Endothelial cell of umbilical vein (primary cell): ENCODE measurements around the gene NBR1. TPM values are rescaled to one million over a fixed set of nuclear protein-coding genes. Genes with fewer than 3 reads are reported as not detected.

ENCODE experiments used
- BruUV-seq: library from RNA; stranded (reverse); fragments of 400-500 nt; replicated peaks from 2 replicates; lab custom pipeline; 2021; lab: Mats Ljungman, UMichigan
- CTCF ChIA-PET: fragments of 300-600, 350-600 bp; sonication (Branson Sonifier 250); formaldehyde crosslinking; loops from one replicate; lab custom pipeline; 2021; ENCODE audit warnings: antibody characterized with exemption, inconsistent platforms; lab: Charles Lee
- POLR2A ChIA-PET: fragments of 300-600, 350-600 bp; sonication (Branson Sonifier 250); formaldehyde crosslinking; loops from one replicate; lab custom pipeline; 2021; ENCODE audit warnings: antibody characterized with exemption, inconsistent platforms; lab: Charles Lee
- DNase-seq: peaks from one replicate; pipeline ENCODE4 v3.0.0-alpha.2; 2011; ENCODE audit warnings: low read depth, low spot score
- FAIRE-seq: peaks from 2 replicates; lab custom pipeline; 2011; peaks lifted over from hg19 to GRCh38; lab: Jason Lieb, UNC
- H2AFZ ChIP-seq: 2 replicates; pipeline ENCODE4 v1.6.0; 2012; ENCODE audit warnings: low read depth, low read length, control low read depth, inconsistent platforms
- H3K27ac ChIP-seq: 2 replicates; pipeline ENCODE4 v1.5.1; 2011; ENCODE audit warnings: low read depth, mild to moderate bottlenecking, control low read depth, low read length, moderate library complexity; ENCODE audit not compliant: insufficient read depth
- H3K27me3 ChIP-seq, 2 experiments: 2 replicates each; pipeline versions ENCODE4 v1.6.0 to v1.6.1; 2011; ENCODE audit warnings: low read length in 2 of 2, mixed read lengths in 1 of 2; ENCODE audit not compliant: control insufficient read depth in 2 of 2, insufficient read depth in 2 of 2
- H3K36me3 ChIP-seq, 2 experiments: 2 replicates in 1 of 2; 3 replicates in 1 of 2; pipeline ENCODE4 v1.5.1; 2011; ENCODE audit warnings: low read length in 2 of 2, mild to moderate bottlenecking in 1 of 2, moderate library complexity in 1 of 2; ENCODE audit not compliant: control insufficient read depth in 2 of 2, insufficient read depth in 2 of 2; ENCODE audit errors: extremely low read depth in 1 of 2
- H3K4me1 ChIP-seq: 3 replicates; pipeline ENCODE4 v1.5.1; 2011; ENCODE audit warnings: mild to moderate bottlenecking, low read length; ENCODE audit not compliant: control insufficient read depth, insufficient read depth; ENCODE audit errors: extremely low read depth
- H3K4me2 ChIP-seq: 2 replicates; pipeline ENCODE4 v1.6.1; 2011; ENCODE audit warnings: low read length, control low read depth, mixed read lengths; ENCODE audit not compliant: insufficient read depth
- H3K4me3 ChIP-seq, 3 experiments: fragments of 200-600 bp in 1 of 3; sonication (generic), shearing (Covaris generic) in 1 of 3; replicated peaks in 1 of 3; 2 replicates each; pipeline ENCODE4 v1.5.1; 2011 to 2016; ENCODE audit warnings: control low read depth in 3 of 3, low read length in 3 of 3, mild to moderate bottlenecking in 2 of 3, inconsistent platforms in 1 of 3, low read depth in 1 of 3, moderate library complexity in 1 of 3; ENCODE audit not compliant: insufficient read depth in 1 of 3
- H3K79me2 ChIP-seq: 2 replicates; pipeline ENCODE4 v1.6.0; 2012; ENCODE audit warnings: low read length, inconsistent platforms; ENCODE audit not compliant: control insufficient read depth, insufficient read depth
- H3K9ac ChIP-seq: replicated peaks from 2 replicates; pipeline ENCODE3; 2011; ENCODE audit warnings: low read length, control low read depth; ENCODE audit not compliant: insufficient read depth; ENCODE audit errors: extremely low read depth
- H3K9me1 ChIP-seq: replicated peaks from 3 replicates; pipeline ENCODE4 v1.6.0; 2011; ENCODE audit warnings: mild to moderate bottlenecking, low read length; ENCODE audit not compliant: control insufficient read depth, insufficient read depth; ENCODE audit errors: extremely low read depth
- H3K9me3 ChIP-seq: replicated peaks from 2 replicates; pipeline ENCODE4 v1.5.1; 2012; ENCODE audit warnings: low read length, inconsistent platforms; ENCODE audit not compliant: control insufficient read depth, insufficient read depth
- H4K20me1 ChIP-seq: replicated peaks from 2 replicates; pipeline ENCODE3; 2011; ENCODE audit warnings: mild to moderate bottlenecking, low read length; ENCODE audit not compliant: control insufficient read depth, insufficient read depth; ENCODE audit errors: extremely low read depth
- EZH2 ChIP-seq: IDR thresholded peaks from 2 replicates; pipeline ENCODE4 v1.6.1; 2012; ENCODE audit warnings: borderline replicate concordance, low read depth, mild to moderate bottlenecking, moderate library complexity, low read length, inconsistent platforms; ENCODE audit not compliant: severe bottlenecking
- FOS ChIP-seq: IDR thresholded peaks from 2 replicates; pipeline ENCODE4 v1.6.1; 2011; ENCODE audit warnings: mild to moderate bottlenecking, low read length, moderate library complexity, borderline replicate concordance; ENCODE audit not compliant: insufficient read depth
- GATA2 ChIP-seq: IDR thresholded peaks from 2 replicates; pipeline ENCODE4 v1.7.0; 2011; ENCODE audit warnings: low read depth, mild to moderate bottlenecking, moderate library complexity, mixed read lengths, low read length; ENCODE audit not compliant: insufficient read length, insufficient read depth
- JUN ChIP-seq: IDR thresholded peaks from 2 replicates; pipeline ENCODE4 v1.6.1; 2011; ENCODE audit warnings: borderline replicate concordance, low read depth; ENCODE audit not compliant: insufficient read length, insufficient read depth
- MAX ChIP-seq: IDR thresholded peaks from 2 replicates; pipeline ENCODE4 v1.6.1; 2011; ENCODE audit not compliant: insufficient read depth, insufficient read length
- MYC ChIP-seq: IDR thresholded peaks from one replicate; pipeline ENCODE4 v1.6.1; 2011; ENCODE audit warnings: mild to moderate bottlenecking, low read depth, low read length
- POLR2A ChIP-seq: IDR thresholded peaks from 2 replicates; pipeline ENCODE4 v1.6.1; 2012; ENCODE audit warnings: low read depth, mild to moderate bottlenecking, control low read depth, low read length
- POLR2AphosphoS5 ChIP-seq: IDR thresholded peaks from 2 replicates; pipeline ENCODE4 v1.6.1; 2012; ENCODE audit warnings: low read depth, mild to moderate bottlenecking, control low read depth, low read length, moderate library complexity; ENCODE audit not compliant: insufficient read depth
- dilution Hi-C: fragments of 300-500 bp; cut with MboI; formaldehyde crosslinking; loops from one replicate; pipeline ENCODE4 v1.15.0; 2019; ENCODE audit warnings: low sequenced_read_pairs; ENCODE audit not compliant: extremely low pct_ligation_motif_present
- intact Hi-C: fragments of 100-400 bp; cut with micrococcal nuclease; formaldehyde crosslinking; loops from one replicate; pipeline ENCODE4 v1.10.0; 2022
- polyA plus RNA-seq, 4 experiments: library from polyadenylated mRNA; depleted of rRNA in 3 of 4; stranded (reverse) in 3 of 4; unstranded in 1 of 4; fragments of >200 nt; gene quantifications; 2 replicates each; pipeline versions ENCODE4 v1.2.1 to v1.2.3, GENCODE V29; 2011 to 2012; ENCODE audit warnings: missing spikeins in 1 of 4
- total RNA-seq: library from RNA; stranded (reverse); gene quantifications from 2 replicates; pipeline ENCODE4 v1.2.3, GENCODE V29; 2021

NBR1 gene
- total and polyA plus RNA-seq, 2 donors (not counting 3 experiments of a cell fraction or from before 2014, with no cell fraction given): 26.4 to 57.0 TPM

DNA sequence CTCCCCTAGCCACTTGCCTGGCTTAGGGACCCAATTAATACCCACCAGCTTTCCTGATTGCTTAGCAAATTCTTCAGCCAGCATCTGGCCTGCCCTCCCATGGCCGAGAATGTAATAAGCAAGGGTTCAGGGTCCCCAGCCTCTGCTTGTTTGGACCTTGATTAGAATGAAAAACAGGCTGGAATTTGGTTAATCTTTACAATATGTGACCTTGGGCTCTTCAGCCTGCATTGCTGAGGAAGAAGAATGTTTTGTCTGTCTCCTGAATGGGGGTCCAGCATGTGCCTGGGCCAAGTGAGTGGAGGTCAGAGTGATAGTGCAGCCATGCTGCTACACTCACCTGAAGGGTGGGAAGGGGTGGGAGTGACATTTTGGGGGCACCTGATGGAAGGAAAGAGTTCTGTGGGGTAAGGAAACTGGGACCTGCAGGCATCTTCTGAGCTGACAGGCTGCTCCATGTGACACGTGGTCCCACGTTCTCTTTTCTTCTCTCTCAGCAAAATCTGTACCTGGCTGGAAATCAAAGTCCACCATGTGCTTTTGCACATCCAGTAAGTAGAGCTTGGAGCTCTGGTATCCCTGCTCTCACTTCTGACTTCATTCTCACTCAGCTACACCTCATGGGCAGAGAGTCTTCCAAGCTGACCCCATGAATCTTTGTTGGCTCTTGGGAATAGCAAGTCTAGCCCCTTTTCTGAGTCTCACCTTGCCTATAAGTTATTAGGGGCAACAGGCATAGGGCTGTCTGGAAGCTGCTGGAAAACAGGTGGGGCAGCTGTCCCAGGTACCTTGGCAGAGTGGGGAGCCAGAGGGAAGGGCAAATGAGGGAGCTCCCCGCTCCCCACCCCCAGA, 46.0 kb downstream of the NBR1 start:
- Histone ChIP-seq H3K4me1 (peaks cover 10% of the 10 kb centered on the region), H2AFZ (no peak overlapping the region), H3K27ac (no peak overlapping the region), H4K20me1 (no peaks in the 10 kb centered on the region), H3K9me1 (no peaks in the 10 kb centered on the region), H3K36me3 (peaks cover 9 to 19% of the 10 kb centered on the region in 2 experiments), H3K27me3 (no peaks in the 10 kb centered on the region), H3K9me3 (no peaks in the 10 kb centered on the region), H3K4me3 (no peak overlapping the region), H3K4me2 (no peak overlapping the region), H3K9ac (no peak overlapping the region), H3K79me2 (peaks cover 5% of the 10 kb centered on the region)
- CTCF ChIA-PET: interaction anchor here (1.3 to 1.4 kb wide), 2 partner anchors 93 to 99 kb away, joined by 3 to 4 read pairs; no protein-coding TSS in a partner anchor
- DNase-seq: no peak
- intact Hi-C loops (no loop called here), dilution Hi-C loops (no loop called here)
- no TSS peak for BruUV-seq
- FAIRE-seq: no peak
- POLR2A ChIA-PET: interaction anchor here (2.6 kb wide), 1 partner anchor 99 kb away, joined by 10 read pairs; no protein-coding TSS in a partner anchor
- TF ChIP-seq POLR2AphosphoS5 (no peak), FOS (no peak), MAX (no peak), GATA2 (no peak), MYC (no peak), EZH2 (no peak), JUN (no peak), POLR2A (no peak)
